NCI-H510A (cell line): ENCODE data around the gene SMIM14.
"Not testable (repeated sequence)": the region's sequence is repeated elsewhere in the genome, so short reads cannot be mapped to it uniquely, and the experiment has no call there.

Source experiments
- DNase-seq: peaks from one replicate; lab custom pipeline; 2025; lab: John Stamatoyannopoulos, UW

Gene SMIM14

DNA sequence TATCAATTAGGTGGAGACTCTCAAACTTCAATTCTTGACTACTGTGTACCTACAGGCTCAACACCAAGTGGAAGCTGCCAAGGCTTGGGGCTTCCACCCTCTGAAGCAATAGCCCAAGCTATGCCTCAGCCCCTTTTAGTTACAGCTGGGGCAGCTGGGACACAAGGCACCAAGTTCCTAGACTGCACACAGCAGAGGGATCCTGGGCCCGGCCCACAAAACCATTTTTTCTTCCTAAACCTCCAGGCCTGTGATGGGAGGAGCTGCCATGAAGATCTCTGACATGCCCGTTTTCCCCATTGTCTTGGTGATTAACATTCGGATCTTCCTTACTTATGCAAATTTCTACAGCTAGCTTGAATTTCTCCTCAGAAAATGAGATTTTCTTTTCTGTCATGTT, 108.0 kb downstream of the SMIM14 start:
- no peak for DNase-seq

GRCh38 chr4:39529534-39529933, 109.1 kb downstream of the SMIM14 start:
- DNase-seq = no peak

DNA sequence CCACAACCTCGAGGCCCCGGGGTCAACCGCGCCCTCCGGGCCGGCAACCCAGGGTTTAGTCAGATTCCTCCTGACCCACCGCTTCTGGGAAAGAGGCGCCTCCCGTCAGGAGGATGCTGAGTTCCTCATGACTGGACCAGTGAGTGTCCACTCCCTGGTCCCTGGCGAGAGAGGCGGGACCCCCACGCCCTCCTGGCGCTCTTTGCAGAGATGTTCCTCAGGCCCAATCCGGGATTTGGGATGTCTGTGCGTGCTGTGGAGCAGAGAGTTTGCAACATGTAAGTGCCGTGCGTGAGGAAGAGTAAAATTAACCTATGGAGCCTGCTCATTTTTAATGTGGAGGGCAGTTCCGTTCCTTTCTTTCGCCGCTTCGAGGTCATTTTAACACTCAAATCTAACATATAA, 110.6 kb downstream of the SMIM14 start:
- no peak for DNase-seq

DNA sequence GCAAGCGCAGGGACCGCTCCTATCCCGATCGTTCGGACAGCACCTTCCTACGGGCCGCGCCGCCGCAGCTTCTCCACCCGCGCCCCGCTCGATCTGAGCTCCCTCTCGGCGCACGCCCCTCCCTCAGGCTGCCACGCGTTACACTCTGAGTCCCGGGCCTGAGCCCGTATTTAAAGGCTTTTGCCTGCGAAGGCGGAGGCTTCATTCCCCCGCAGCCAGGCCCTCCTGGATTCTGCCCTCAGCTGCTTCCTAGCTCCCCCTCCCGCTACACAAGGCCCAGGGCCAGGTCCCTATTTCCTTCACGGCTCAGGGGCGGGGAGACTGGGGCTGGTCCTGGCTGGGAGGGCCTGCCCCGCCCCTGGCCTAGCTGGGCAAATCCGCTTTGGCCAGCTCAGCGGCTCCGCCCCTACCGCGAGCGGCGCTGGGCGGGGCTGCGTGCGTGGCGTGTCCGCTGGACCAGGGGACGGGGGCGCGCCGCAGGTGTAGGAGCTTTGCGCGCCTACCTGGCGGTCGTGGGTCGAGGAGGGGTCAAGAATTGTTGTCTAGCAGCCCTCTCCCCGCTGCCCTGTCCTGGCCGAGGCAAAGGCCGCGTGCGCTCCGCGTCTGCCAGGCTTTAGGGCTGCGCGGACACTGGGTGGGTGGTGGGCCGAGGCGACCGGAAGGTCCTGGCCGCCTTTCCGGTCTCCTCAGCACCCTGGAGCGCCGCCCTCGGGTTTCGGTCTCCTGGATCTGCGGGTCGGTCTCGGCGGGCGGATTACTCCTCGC, 111.2 kb downstream of the SMIM14 start, which contains the start of gene UGDH:
UGDH (minus strand) TSS at position 144 of the 765 bp plus-strand sequence. CDS start 5,927 bp downstream, outside the sequence.
- DNase-seq = peak; percentile 92

GRCh38 chr4:39526765-39527295, 111.8 kb downstream of the SMIM14 start:
- no peak for DNase-seq

DNA sequence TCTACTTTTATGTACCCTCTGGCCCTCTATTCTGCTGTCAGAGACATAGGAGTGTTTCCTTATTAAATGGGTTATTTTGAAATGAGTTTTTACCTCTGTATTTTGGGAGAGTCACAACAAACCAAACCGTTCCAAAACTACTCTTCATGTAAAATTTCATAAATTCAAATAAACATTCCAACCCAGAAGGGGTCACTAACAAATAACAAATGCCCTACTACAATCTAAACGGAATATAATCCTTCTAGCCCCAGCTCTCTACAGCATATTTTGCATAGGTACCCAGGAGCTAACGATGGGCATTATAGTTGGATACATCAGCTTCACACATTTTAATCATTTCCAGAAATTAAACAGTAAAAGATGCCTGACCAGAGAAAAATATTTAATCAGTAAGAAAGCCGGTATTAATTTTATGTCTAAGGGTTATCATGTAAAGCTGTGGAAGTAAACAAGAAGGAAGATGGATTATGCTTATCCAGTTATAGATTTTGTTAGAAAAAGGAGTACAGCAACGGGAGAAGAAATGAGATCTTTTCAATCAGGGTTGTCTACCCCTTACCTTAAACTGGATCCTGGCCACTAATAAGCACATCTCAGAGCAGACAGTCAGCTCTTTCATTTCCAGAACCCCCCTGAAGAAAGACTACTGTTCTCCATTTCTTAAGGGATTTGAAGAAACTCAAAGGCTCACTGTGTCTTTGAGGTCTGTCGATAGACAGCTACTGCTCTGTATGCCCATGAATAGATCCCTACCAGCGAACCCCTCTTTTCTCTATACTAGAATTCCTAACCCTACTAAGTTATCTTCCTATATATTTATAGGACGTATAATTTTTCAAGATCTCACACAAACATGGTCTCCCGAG, 112.6 kb downstream of the SMIM14 start:
- DNase-seq = no peak

GRCh38 chr4:39524161-39524957, 114.3 kb downstream of the SMIM14 start:
- DNase-seq = no peak

DNA sequence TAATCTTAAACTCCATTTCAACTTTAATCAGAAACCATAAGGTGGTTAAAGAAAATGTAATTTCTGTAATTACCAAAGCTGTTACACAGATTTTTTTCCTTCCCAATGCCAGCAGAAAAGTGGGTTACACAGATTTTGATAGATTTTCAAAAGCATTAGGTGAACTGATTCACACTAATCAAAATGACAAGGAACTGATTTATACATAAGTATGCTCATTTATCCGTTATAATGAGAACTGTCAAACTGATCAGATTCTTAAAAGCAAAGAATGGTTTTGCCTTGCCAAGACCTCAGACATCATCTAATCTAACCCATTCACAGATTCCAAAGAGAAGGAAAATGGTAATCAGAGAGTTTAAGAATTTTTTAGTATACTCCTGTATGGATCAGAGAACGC, 116.6 kb downstream of the SMIM14 start:
- DNase-seq = no peak

DNA sequence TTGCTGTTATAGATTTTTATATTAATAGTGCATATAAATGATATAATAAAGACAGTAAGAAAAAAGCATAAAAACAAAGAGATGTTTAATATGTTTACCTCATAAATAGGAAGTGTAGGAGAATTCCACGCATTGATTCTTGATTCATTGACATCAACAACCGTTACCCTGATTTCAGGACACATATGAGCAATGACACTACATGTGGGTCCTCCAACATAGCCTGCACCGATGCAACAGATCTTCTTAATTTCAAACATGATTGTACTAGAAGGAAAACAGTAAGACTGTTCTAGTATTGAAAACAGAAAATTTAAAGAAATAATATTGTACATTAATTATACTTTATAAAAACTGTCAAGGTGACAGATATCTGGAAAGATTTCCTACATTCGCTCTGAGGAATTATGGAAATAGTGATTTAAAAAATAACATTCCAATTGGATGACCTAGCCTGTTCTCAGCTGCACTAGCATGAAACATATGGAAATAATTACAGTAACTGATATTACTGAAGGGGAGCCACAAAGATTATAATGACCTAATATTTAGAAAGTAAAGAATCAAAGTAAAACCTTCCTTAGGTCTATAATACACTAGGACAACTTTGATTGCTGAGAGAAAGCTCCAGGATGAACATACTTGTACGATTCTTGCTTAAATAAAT, 117.3 kb downstream of the SMIM14 start:
- no peak for DNase-seq

DNA sequence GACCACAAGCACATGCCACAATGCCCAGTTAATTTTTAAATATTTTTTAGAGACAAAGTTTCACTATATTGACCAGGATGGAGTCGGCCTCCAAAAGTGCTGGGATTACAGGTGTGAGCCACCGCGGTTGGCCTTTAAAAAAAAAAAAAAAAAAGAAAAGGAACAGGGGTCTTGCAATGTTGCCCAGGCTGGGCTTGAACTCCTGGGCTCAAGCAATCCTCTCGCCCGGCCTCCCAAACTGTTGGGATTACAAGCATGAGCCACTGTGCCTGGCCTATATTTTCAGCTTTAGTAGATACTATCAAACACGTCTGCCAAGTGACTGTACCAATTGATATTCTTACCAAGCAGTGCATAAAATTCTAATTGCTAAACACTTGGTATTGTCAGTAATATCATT, 120.2 kb downstream of the SMIM14 start:
- DNase-seq = no peak

- no peak for DNase-seq
Measured at GRCh38 chr4:39516407-39516966, 122.2 kb downstream of the SMIM14 start.

DNA sequence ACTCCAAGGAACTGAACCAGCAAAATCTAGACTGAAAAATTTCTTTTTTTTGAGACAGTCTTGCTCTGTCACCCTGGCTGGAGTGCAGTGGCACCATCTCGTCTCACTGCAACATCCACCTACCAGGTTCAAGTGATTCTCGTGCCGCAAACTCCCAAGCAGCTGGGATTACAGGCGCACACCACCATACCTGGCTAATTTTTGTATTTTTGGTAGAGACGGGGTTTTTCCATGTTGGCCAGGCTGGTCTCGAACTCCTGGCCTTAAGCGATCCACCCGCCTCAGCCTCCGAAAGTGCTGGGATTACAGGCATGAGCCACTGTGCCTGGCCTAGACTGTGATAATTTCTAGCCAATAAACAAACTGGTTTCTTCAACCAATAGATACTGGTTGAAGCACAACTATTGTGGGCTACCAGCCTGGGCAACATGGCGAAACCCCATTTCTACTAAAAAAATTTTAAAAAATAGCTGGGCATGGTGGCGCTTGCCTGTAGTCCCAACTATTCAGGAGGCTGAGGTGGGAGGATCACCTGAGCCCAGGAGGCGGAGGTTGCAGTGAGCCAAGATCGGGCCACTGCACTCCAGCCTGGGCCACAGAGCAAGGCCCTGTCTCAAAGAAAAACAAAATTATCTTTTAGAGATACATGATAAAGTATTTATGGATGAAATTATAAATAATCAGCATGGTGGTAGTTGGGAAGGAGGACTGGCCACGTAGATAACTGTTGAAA, 122.8 kb downstream of the SMIM14 start:
- DNase-seq = not testable (repeated sequence)

GRCh38 chr4:39514888-39515401, 123.7 kb downstream of the SMIM14 start:
- peak; percentile 11 for DNase-seq

DNA sequence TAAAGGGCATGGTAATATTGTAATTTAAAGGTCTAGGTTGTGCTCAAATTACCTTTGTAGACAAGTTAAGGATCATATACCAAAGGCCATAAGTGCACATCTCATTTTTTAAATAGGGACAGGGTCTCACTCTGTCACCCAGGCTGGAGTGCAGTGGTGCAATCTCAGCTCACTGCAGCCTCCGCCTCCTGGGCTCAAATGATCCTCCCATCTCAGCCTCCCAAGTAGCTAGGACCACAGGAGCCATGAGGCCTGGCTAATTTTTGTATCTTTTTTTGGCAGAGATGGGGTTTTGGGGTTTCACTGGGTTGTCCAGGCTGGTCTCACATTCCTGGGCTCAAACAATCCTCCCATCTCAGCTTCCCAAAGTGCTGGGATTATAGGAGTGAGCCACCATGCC, 124.4 kb downstream of the SMIM14 start:
- DNase-seq = not testable (repeated sequence)

DNA sequence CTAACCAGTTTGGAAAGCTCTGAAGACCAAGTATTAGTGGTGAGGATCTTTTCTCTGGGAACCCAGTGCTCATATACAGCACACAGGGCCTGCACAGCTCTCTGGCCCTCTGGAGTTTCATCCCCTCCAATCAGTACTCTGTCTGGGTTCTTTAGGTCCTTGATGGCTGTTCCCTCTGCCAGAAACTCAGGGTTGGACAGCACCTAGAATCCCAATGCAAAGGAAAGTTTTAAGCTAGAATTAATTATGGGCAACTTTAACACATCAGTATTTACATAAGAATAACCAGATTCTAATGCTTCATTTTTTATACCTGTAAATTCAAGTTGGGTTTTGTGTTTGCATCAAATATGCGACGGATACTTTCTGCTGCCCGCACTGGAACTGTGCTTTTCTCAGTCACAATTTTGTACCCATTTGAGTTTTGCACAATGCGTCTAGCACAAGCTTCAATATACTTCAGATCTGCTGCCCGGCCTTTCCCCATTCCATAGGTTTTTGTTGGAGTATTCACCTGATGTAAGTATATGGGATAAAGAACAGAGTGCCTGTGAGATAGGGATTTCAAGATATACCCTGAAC, 128.2 kb downstream of the SMIM14 start:
- DNase-seq = no peak

GRCh38 chr4:39505581-39505980, 133.1 kb downstream of the SMIM14 start:
- no peak for DNase-seq

DNA sequence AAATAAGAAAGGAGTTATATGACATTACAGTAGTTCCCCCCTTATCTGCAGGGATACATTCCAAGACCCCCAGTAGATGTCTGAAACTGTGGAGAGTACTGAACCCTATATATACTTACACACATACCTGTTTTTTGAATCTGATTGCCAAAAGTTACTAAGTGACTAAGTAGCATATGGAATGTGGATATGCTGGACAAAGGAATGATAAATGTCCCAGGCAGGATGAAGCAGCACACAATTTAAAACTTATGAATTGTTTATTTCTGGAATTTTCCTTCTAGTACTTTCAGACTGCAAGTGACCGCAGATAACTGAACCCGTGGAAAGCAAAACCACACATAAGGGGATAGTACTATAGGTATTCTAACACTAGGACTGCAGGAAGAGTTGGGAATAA, 134.1 kb downstream of the SMIM14 start:
- no peak for DNase-seq

GRCh38 chr4:39502664-39503035, 136.0 kb downstream of the SMIM14 start:
- not testable (repeated sequence) for DNase-seq

DNA sequence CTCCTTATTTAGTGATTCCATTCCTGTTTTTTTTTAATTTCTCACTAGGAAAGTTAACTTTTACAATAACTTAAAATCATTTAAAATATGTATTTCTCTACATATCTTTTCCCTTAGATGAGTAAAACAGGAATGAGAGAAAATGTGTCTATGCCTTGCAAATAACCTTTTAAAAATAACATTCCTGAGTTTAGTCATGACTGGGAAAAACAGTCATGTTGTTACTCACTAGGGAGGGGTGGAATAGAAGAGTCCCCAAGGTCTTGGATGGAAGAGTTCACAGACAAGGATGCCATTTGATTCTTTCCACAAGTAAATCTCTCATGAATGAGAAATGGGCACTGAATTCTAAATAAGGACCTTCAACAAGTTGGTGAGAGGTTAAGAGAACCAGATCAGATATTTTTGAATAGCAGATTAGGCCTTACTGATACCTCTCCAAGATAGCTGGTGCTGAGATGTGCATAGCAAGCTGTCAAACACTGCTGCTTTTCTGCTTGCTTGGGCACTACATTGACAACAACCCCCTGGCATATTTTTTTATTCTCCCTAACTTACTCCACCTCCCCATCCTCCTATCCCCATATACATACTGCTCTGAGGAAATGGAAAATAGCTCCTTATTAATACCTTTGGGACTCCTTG, 136.5 kb downstream of the SMIM14 start:
- DNase-seq = no peak

DNA sequence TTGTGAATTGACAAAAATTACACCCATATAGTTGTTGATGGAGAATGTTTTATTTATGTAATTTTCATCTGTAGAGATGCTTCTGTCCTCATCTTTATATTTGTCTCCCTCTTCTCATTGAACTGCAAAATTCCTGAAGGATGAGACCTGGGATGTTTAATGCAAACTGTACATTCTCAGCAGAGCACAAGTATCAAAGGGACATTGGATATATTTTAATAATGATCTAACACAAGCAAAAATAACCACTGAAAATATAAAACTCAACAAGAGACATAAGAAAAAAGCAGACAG, 140.0 kb downstream of the SMIM14 start:
- no peak for DNase-seq
